Heart left ventricle (tissue), 13 donors: ENCODE measurements around the gene KANTR.

ENCODE experiments used
- CTCF ChIP-seq, 12 donors: fragments of 200-600 bp; sonication (generic) in 4 of 12; IDR thresholded peaks; one replicate each; pipeline versions ENCODE4 v1.5.0 to v1.8.0; 2018 to 2022; ENCODE audit warnings: antibody characterized with exemption in 12 of 12, mild to moderate bottlenecking in 5 of 12
- POLR2A ChIP-seq, 2 donors: fragments of 450-650 bp; IDR thresholded peaks; one replicate each; pipeline ENCODE4 v1.6.1; 2017; ENCODE audit warnings: antibody characterized with exemption in 2 of 2, mild to moderate bottlenecking in 2 of 2, moderate library complexity in 2 of 2
- donor health status: ischemic (EF 13 %, LVEDD 7.1; RV severe dilation, severe dysfunction).
- donor health status: DM: no; HTN: yes; CAD: no.
- donor health status: DM: no; HTN: no; CAD: no.
- donor health status: ischemic (EF 25% LVEDD 6.9; RV normal size, moderate dysfunction).
- donor health status: ischemic (EF 25% LVEDD 5.7; RV mildly dilated, moderate dysfunction).
- donor health status: ischemic (EF 35%, LVEDD 5.7; RV mildly dilated, moderate dysfunction).
- donor health status: nonischemic (EF 11% LVEDD 7.7; RV severe dilation, severe dysfunction).
- donor health status: DM: yes; HTN: yes; CAD: no.
- donor health status: PGD.
- donor health status: ischemic (EF 29% LVEDD 5.4; RV normal size, mild dysfunction).
- donor health status: nonischemic (EF 23%, LVEDD 6.1; RV moderate dilation, normal function).

- TF ChIP-seq CTCF (IDR thresholded peaks at IDR 0.05) (no peak), POLR2A (IDR thresholded peaks at IDR 0.05) (no peak)
These were observed 45.5 kb upstream of the KANTR start, which contains the start of gene GPR173 for GRCh38 chrX:53048169-53049126.
